Trophoblast cell (in vitro differentiated cells and primary cell): ENCODE data around the gene SPOP.
"Not testable (repeated sequence)": the region's sequence is repeated elsewhere in the genome, so short reads cannot be mapped to it uniquely, and the experiment has no call there.

Experiments
- DNase-seq, 2 donors: peaks; one replicate each; pipeline ENCODE4 v3.0.0-alpha.2; 2016
- H2AFZ ChIP-seq: 2 replicates; pipeline ENCODE4 v1.6.1; 2013; ENCODE audit warnings: low read length, moderate library complexity, mild to moderate bottlenecking; ENCODE audit not compliant: insufficient read depth, poor library complexity
- H2AK5ac ChIP-seq: 2 replicates; pipeline ENCODE4 v1.6.1; 2013; ENCODE audit warnings: mild to moderate bottlenecking, low read length
- H2BK120ac ChIP-seq: 2 replicates; pipeline ENCODE4 v1.6.1; 2013; ENCODE audit warnings: low read length, mild to moderate bottlenecking, moderate library complexity; ENCODE audit not compliant: insufficient read depth, poor library complexity
- H2BK12ac ChIP-seq: 2 replicates; pipeline ENCODE4 v1.6.1; 2013; ENCODE audit warnings: mild to moderate bottlenecking, low read length, moderate library complexity
- H2BK5ac ChIP-seq: 2 replicates; pipeline ENCODE4 v1.6.1; 2013; ENCODE audit warnings: low read length, low read depth, moderate library complexity, mild to moderate bottlenecking; ENCODE audit not compliant: poor library complexity
- H3K14ac ChIP-seq: 2 replicates; pipeline ENCODE4 v1.6.1; 2013; ENCODE audit warnings: mild to moderate bottlenecking, low read length
- H3K18ac ChIP-seq: 2 replicates; pipeline ENCODE4 v1.6.1; 2013; ENCODE audit warnings: mild to moderate bottlenecking, low read length
- H3K23ac ChIP-seq: 2 replicates; pipeline ENCODE4 v1.6.1; 2013; ENCODE audit warnings: low read length
- H3K27ac ChIP-seq: 2 replicates; pipeline ENCODE4 v1.5.1; 2013; ENCODE audit warnings: low read depth, mild to moderate bottlenecking, inconsistent platforms, low read length, moderate library complexity
- H3K27me3 ChIP-seq: 2 replicates; pipeline ENCODE4 v1.6.1; 2013; ENCODE audit warnings: inconsistent platforms, mild to moderate bottlenecking, low read length, moderate library complexity; ENCODE audit not compliant: insufficient read depth
- H3K36me3 ChIP-seq, 2 experiments: 1 replicate in 1 of 2; 2 replicates in 1 of 2; pipeline ENCODE4 v1.6.1; 2013; ENCODE audit warnings: low read length in 2 of 2, mild to moderate bottlenecking in 2 of 2, moderate library complexity in 1 of 2; ENCODE audit not compliant: insufficient read depth in 2 of 2, control insufficient read depth in 1 of 2
- H3K4ac ChIP-seq: 2 replicates; pipeline ENCODE4 v1.6.1; 2013; ENCODE audit warnings: low read depth, mild to moderate bottlenecking, low read length, moderate library complexity
- H3K4me1 ChIP-seq, 2 experiments: 1 replicate in 1 of 2; 2 replicates in 1 of 2; pipeline ENCODE4 v1.6.1; 2013; ENCODE audit warnings: low read length in 2 of 2, mild to moderate bottlenecking in 2 of 2, moderate library complexity in 1 of 2; ENCODE audit not compliant: insufficient read depth in 2 of 2, control insufficient read depth in 1 of 2
- H3K4me2 ChIP-seq: 2 replicates; pipeline ENCODE4 v1.6.1; 2013; ENCODE audit warnings: inconsistent platforms, mild to moderate bottlenecking, low read length, moderate library complexity
- H3K4me3 ChIP-seq: 2 replicates; pipeline ENCODE4 v1.5.1; 2013; ENCODE audit warnings: mild to moderate bottlenecking, low read depth, low read length, inconsistent platforms
- H3K79me1 ChIP-seq: one replicate; pipeline ENCODE4 v1.6.1; 2013; ENCODE audit warnings: low read length
- H3K79me2 ChIP-seq: 2 replicates; pipeline ENCODE4 v1.6.1; 2013; ENCODE audit warnings: low read length, mild to moderate bottlenecking; ENCODE audit not compliant: control insufficient read depth, insufficient read depth, poor library complexity
- H3K9ac ChIP-seq: 2 replicates; pipeline ENCODE4 v1.6.1; 2013; ENCODE audit warnings: mild to moderate bottlenecking, low read length
- H3K9me3 ChIP-seq: 2 replicates; pipeline ENCODE4 v1.6.1; 2013; ENCODE audit warnings: low read depth, mild to moderate bottlenecking, control low read depth, inconsistent platforms, low read length; ENCODE audit not compliant: insufficient read depth
- H4K12ac ChIP-seq: 2 replicates; pipeline ENCODE4 v1.6.1; 2013; ENCODE audit warnings: low read depth, mild to moderate bottlenecking, low read length, moderate library complexity
- H4K8ac ChIP-seq: 2 replicates; pipeline ENCODE4 v1.6.1; 2013; ENCODE audit warnings: low read depth, mild to moderate bottlenecking, low read length, moderate library complexity
- H4K91ac ChIP-seq: one replicate; pipeline ENCODE4 v1.6.1; 2013; ENCODE audit warnings: low read depth, mild to moderate bottlenecking, low read length, moderate library complexity
- WGBS: extraction: QIAGEN DNeasy Blood & Tissue Kit; methylation state at CpG from one replicate; pipeline ENCODE4 v1.1.7; 2013; ENCODE audit warnings: missing lambda C conversion rate; ENCODE audit not compliant: insufficient read length, insufficient coverage; ENCODE audit errors: extremely low coverage; 5-methylcytosine and 5-hydroxymethylcytosine counted together

Gene SPOP

DNA sequence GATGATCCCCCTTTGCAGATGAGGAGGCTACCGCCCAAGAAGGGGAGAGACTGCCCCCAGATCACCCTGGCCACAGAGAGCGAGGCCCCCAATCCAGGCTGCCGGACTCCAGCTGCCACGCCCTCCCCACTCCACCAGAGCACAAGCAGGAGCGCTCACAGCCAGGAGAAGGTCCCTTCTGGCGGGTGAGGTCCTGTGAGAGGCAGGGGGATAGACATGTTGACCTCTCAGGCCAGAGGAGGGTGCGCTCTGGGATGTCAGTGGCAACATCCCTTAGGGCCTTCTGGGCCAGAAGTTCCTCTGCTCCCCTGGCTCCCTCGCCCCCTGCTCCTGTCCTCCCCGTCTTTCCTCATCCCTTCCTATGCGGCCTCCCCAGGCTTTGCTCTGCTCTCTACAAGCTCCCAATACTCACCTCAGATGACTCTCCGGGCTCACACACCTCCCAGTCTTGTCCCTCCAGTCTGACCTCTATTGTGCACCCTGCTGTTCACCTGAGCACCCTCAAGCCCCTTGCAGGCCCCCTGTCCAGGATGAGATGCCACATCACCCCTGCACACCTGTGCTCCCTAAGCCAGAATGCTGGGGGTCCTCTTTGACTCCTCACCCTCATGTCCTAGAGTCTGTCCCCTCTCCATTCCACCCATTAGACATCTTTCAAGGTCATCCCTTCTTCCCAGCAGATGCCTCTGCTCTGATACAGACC is 107.2 kb downstream of the SPOP start:
- Histone ChIP-seq H3K14ac (no peak overlapping the region), H3K4me1 (peaks cover 0 to 2% of the 10 kb centered on the region in 2 experiments), H2BK120ac (no peak overlapping the region), H2BK12ac (no peak overlapping the region), H4K12ac (no peak overlapping the region), H2AFZ (no peak overlapping the region), H3K9ac (no peak overlapping the region), H3K36me3 (no peaks in the 10 kb centered on the region), H3K4me2 (no peak overlapping the region), H3K79me2 (no peaks in the 10 kb centered on the region), H2BK5ac (no peak overlapping the region), H3K79me1 (peaks cover 2% of the 10 kb centered on the region), H2AK5ac (no peak overlapping the region), H3K23ac (no peak overlapping the region), H3K27me3 (peaks cover 2% of the 10 kb centered on the region), H3K27ac (no peak overlapping the region), H3K18ac (no peak overlapping the region), H4K91ac (no peak overlapping the region), H3K4ac (no peak overlapping the region), H4K8ac (no peak overlapping the region), H3K4me3 (no peak overlapping the region), H3K9me3 (peaks cover 3% of the 10 kb centered on the region)
- DNase-seq, result no peak
- WGBS, result no CpG with 5 or more reads among the region's 11 CpGs

- not testable (repeated sequence) for H3K4me2 ChIP-seq, H3K27ac ChIP-seq, H2AK5ac ChIP-seq, H3K23ac ChIP-seq, H3K79me2 ChIP-seq, H3K18ac ChIP-seq, H3K9me3 ChIP-seq, H4K8ac ChIP-seq, H3K4me1 ChIP-seq, H4K12ac ChIP-seq, H2BK12ac ChIP-seq, H4K91ac ChIP-seq, H3K36me3 ChIP-seq, H2AFZ ChIP-seq, H2BK120ac ChIP-seq, H2BK5ac ChIP-seq, H3K4me3 ChIP-seq, H3K14ac ChIP-seq, H3K4ac ChIP-seq, DNase-seq, H3K9ac ChIP-seq, H3K27me3 ChIP-seq, H3K79me1 ChIP-seq
- WGBS, result no CpG with 5 or more reads among the region's 7 CpGs
Measured at GRCh38 chr17:49568695-49569047, 109.2 kb downstream of the SPOP start.

DNA sequence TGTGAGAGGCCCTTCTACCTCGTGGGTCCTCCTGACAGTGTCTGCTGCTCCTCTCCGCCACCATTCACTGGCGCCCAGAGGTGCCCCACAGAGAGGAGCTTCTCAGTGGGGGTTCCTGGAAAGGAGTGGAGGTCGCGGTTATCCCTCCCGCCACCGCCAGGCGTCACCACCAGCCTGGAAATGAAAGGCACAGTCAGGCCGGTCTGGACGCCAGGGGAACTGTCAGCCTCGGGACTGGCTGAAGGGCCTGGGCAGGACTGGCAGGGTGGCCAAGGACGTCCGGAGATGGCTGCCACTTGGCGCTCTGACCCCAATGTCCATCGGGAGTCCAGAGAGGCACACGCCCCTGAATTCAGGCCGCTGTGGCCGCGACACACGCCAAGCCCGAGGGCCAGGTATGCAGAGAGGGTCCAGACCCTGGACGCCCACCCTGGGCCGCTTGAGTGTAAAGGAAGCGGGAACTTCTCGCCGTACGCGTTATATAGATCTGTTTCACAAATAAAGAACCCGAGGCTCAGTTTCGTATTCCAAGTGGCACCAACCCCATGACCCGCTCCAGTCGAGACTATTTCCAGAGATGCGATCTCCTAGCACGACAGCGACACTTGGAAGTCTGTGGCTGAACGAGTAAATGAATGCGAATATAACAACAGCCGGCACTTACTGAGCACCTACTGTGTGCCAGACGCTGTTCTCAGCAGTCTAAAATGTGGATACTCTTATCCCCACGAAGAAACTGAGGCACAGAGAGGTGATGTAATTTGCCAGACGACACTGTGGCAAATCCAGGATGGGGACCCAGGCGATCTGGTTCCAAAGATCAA is 109.8 kb downstream of the SPOP start:
- H3K27ac ChIP-seq, result no peak overlapping the region
- H3K79me2 ChIP-seq, result no peaks in the 10 kb centered on the region
- no peak overlapping the region for H4K12ac ChIP-seq
- H3K79me1 ChIP-seq, result peaks cover 2% of the 10 kb centered on the region
- no peak overlapping the region for H2AK5ac ChIP-seq
- peaks cover 2% of the 10 kb centered on the region for H3K27me3 ChIP-seq
- H3K4me1 ChIP-seq, result peaks cover 0 to 2% of the 10 kb centered on the region in 2 experiments
- H2BK120ac ChIP-seq, result no peak overlapping the region
- peak; percentile 80 to 91 for DNase-seq
- peak overlapping the region; percentile 78 for H4K8ac ChIP-seq
- H3K23ac ChIP-seq, result no peak overlapping the region
- H3K4ac ChIP-seq, result no peak overlapping the region
- no peak overlapping the region for H3K9ac ChIP-seq
- no peak overlapping the region for H3K18ac ChIP-seq
- peak overlapping the region; percentile 51 for H3K4me2 ChIP-seq
- no peak overlapping the region for H3K14ac ChIP-seq
- H3K9me3 ChIP-seq, result peaks cover 3% of the 10 kb centered on the region
- H3K4me3 ChIP-seq, result no peak overlapping the region
- H4K91ac ChIP-seq, result no peak overlapping the region
- no peak overlapping the region for H2BK12ac ChIP-seq
- WGBS, result no CpG with 5 or more reads among the region's 42 CpGs
- H2BK5ac ChIP-seq, result no peak overlapping the region
- peak overlapping the region; percentile 68 for H2AFZ ChIP-seq
- H3K36me3 ChIP-seq, result no peaks in the 10 kb centered on the region

DNA sequence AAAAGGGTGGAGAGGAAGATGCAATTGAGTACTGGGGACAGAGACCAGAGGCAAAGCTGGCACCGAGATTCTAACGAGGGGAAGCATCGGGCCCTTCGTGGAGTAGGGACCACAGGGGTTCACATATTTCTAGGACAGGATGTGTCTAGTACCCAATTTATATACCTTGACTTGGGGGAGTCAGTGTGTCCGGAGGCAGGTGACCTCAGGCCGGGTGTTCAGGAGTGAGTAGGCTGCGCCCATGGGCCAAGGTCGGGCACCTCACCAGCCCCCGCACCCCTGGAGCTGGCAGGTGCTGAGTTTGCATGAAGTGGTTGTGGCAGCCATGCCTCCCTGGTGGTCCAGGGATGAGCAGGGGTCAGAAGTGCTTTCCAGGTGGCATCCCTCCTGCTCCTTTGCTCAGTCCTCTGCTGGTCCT is 110.8 kb downstream of the SPOP start:
- H3K14ac ChIP-seq, result no peak overlapping the region

More for the DNA sequence above, 110.8 kb downstream of the SPOP start:
- Histone ChIP-seq H3K4ac (no peak overlapping the region), H2BK5ac (no peak overlapping the region), H3K9me3 (peaks cover 3% of the 10 kb centered on the region), H4K8ac (no peak overlapping the region), H3K79me2 (no peaks in the 10 kb centered on the region), H2BK120ac (no peak overlapping the region), H2BK12ac (no peak overlapping the region), H2AK5ac (no peak overlapping the region), H3K18ac (no peak overlapping the region), H4K12ac (no peak overlapping the region), H4K91ac (no peak overlapping the region), H3K27ac (no peak overlapping the region), H3K79me1 (peaks cover 2% of the 10 kb centered on the region), H3K4me1 (peaks cover 0 to 2% of the 10 kb centered on the region in 2 experiments), H3K4me2 (no peak overlapping the region), H3K4me3 (no peak overlapping the region), H3K36me3 (no peaks in the 10 kb centered on the region), H2AFZ (no peak overlapping the region), H3K9ac (no peak overlapping the region), H3K23ac (no peak overlapping the region), H3K27me3 (peaks cover under 1% of the 10 kb centered on the region)
- no peak for DNase-seq
- WGBS, result no CpG with 5 or more reads among the region's 9 CpGs
